Kidney (tissue), 14 donors: Measurements from ENCODE around the gene S100A3. TPM values are rescaled to one million over a fixed set of nuclear protein-coding genes. Genes with fewer than 3 reads are reported as not detected.
A peak's percentile ranks its signal among the peaks of the same experiment; 100 is the strongest.

Experiments used
- DNase-seq, 5 donors: peaks; one replicate each; pipeline ENCODE4 v3.0.0-alpha.2; 2013 to 2020
- FAIRE-seq: peaks from 2 replicates; lab custom pipeline; 2012; peaks lifted over from hg19 to GRCh38; lab: Jason Lieb, UNC
- H3K27ac ChIP-seq, 2 donors: one replicate each; pipeline ENCODE4 v1.7.0; 2013; ENCODE audit warnings: low read depth in 2 of 2, low read length in 2 of 2, inconsistent platforms in 1 of 2
- H3K27me3 ChIP-seq: one replicate; pipeline ENCODE4 v1.7.1; 2013; ENCODE audit warnings: low read length, inconsistent platforms; ENCODE audit not compliant: control insufficient read depth, insufficient read depth
- H3K36me3 ChIP-seq, 3 donors: one replicate each; pipeline versions ENCODE4 v1.7.0 to v1.7.1; 2013; ENCODE audit warnings: low read length in 3 of 3, control low read depth in 1 of 3, inconsistent platforms in 1 of 3; ENCODE audit not compliant: insufficient read depth in 3 of 3, control insufficient read depth in 2 of 3
- H3K4me1 ChIP-seq, 3 donors: one replicate each; pipeline versions ENCODE4 v1.7.0 to v1.7.1; 2013; ENCODE audit warnings: low read length in 3 of 3, inconsistent platforms in 1 of 3, low read depth in 1 of 3; ENCODE audit not compliant: control insufficient read depth in 2 of 3, insufficient read depth in 2 of 3
- H3K4me3 ChIP-seq, 3 donors: one replicate each; pipeline versions ENCODE4 v1.7.0 to v1.8.1; 2013; ENCODE audit warnings: low read length in 3 of 3, control low read depth in 1 of 3, inconsistent platforms in 1 of 3
- H3K9ac ChIP-seq, 3 donors: one replicate each; pipeline versions ENCODE4 v1.7.0 to v1.7.1; 2013; ENCODE audit warnings: low read length in 3 of 3, control low read depth in 1 of 3, inconsistent platforms in 1 of 3
- H3K9me3 ChIP-seq, 3 donors: one replicate each; pipeline versions ENCODE4 v1.7.0 to v1.7.1; 2013; ENCODE audit warnings: low read length in 3 of 3, control low read depth in 1 of 3, inconsistent platforms in 1 of 3; ENCODE audit not compliant: control insufficient read depth in 2 of 3, insufficient read depth in 1 of 3
- CTCF ChIP-seq: IDR thresholded peaks from 3 replicates; pipeline ENCODE4 v1.5.1; 2012; ENCODE audit warnings: mild to moderate bottlenecking, moderate library complexity, borderline replicate concordance; ENCODE audit not compliant: insufficient read depth; ENCODE audit errors: extremely low read depth
- intact Hi-C: fragments of 100-400 bp; cut with DNase I; formaldehyde crosslinking; loops from one replicate; pipeline ENCODE4 v1.11.1; 2022
- polyA plus RNA-seq: library from polyadenylated mRNA; stranded (reverse); fragments of 350-450 nt; fragmentation: Illumina TruSeq; extraction: RNeasy Lipid Tissue Mini Kit (QIAGEN cat#74804); gene quantifications from one replicate; pipeline ENCODE4 v1.2.3, GENCODE V29; 2014; ENCODE audit warnings: low read depth, low replicate concordance; ENCODE audit not compliant: insufficient read depth
- total RNA-seq: library from RNA; stranded (reverse); fragmentation: NEBNext Ultra II Directional; extraction: Animal tissue kit (Norgen Biotek cat#: 25700); gene quantifications from one replicate; pipeline ENCODE4 v1.2.1, GENCODE V29; 2021
- donor health status: control.
- donor health status: control.
- donor health status: control.
- donor health status: control.
- donor health status: control.
- donor health status: DM: yes; HTN: yes; CAD: no.
- donor health status: Normal renal cell carcinoma (clear cell type).

Gene S100A3
- total and polyA plus RNA-seq, 2 donors from 2014 or later: 2.5 to 8.4 TPM

- H3K27ac ChIP-seq: peak overlapping the region in 1 of 2 donors; percentile 43
- H3K9ac ChIP-seq: no peak overlapping the region
- no peaks in the 10 kb centered on the region for H3K27me3 ChIP-seq
- peaks cover 3 to 48% (median 14%) of the 10 kb centered on the region in 3 donors for H3K4me1 ChIP-seq
- FAIRE-seq: no peak
- no peaks in the 10 kb centered on the region for H3K36me3 ChIP-seq
- peak in 2 of 5 donors; percentile 38 to 67 for DNase-seq
- H3K4me3 ChIP-seq: no peak overlapping the region
- intact Hi-C loops: no loop called here
- no peaks in the 10 kb centered on the region for H3K9me3 ChIP-seq
- TF ChIP-seq CTCF: no peak
Measured at GRCh38 chr1:153549741-153550397, 811 bp upstream of the S100A3 start.

- DNase-seq: peak in 2 of 5 donors; percentile 46 to 63
- Histone ChIP-seq H3K27ac (no peak overlapping the region), H3K9ac (no peak overlapping the region), H3K4me3 (no peak overlapping the region), H3K4me1 (peaks cover 5 to 46% (median 10%) of the 10 kb centered on the region in 3 donors), H3K27me3 (no peaks in the 10 kb centered on the region), H3K9me3 (no peaks in the 10 kb centered on the region), H3K36me3 (no peaks in the 10 kb centered on the region)
- TF ChIP-seq CTCF: no peak
- intact Hi-C loops: no loop called here
- no peak for FAIRE-seq
Measured at GRCh38 chr1:153547560-153548551, 1.2 kb downstream of the S100A3 start.

- peak overlapping the region in 1 of 3 donors; percentile 37 for H3K9ac ChIP-seq
- no peaks in the 10 kb centered on the region for H3K36me3 ChIP-seq
- H3K27me3 ChIP-seq: no peaks in the 10 kb centered on the region
- intact Hi-C loops: no loop called here
- H3K4me3 ChIP-seq: no peak overlapping the region
- TF ChIP-seq CTCF: no peak
- peaks cover 5 to 47% (median 10%) of the 10 kb centered on the region in 3 donors for H3K4me1 ChIP-seq
- H3K9me3 ChIP-seq: no peaks in the 10 kb centered on the region
- DNase-seq: peak in 4 of 5 donors; percentile 24 to 68 (median 46)
- no peak for FAIRE-seq
- H3K27ac ChIP-seq: peak overlapping the region in 1 of 2 donors; percentile 4
Measured at GRCh38 chr1:153546796-153547559, 2.1 kb downstream of the S100A3 start.
